MM.1S (cell line): Measurements from ENCODE around the gene SCAMP4.

Source experiments
- EZH2 ChIP-seq: fragments of 300-600 bp; sonication (generic); optimal IDR thresholded peaks from 2 replicates; pipeline ENCODE3; 2017; ENCODE audit warnings: low read depth, mild to moderate bottlenecking, antibody characterized with exemption, low read length, mixed read lengths
- TF ChIP-seq, protein P1 (sequence below): fragments of 300-600 bp; sonication (generic); IDR thresholded peaks from 2 replicates; pipeline ENCODE4 v1.5.1; 2016; ENCODE audit warnings: antibody characterized with exemption, low read length, mixed read lengths

DNA sequence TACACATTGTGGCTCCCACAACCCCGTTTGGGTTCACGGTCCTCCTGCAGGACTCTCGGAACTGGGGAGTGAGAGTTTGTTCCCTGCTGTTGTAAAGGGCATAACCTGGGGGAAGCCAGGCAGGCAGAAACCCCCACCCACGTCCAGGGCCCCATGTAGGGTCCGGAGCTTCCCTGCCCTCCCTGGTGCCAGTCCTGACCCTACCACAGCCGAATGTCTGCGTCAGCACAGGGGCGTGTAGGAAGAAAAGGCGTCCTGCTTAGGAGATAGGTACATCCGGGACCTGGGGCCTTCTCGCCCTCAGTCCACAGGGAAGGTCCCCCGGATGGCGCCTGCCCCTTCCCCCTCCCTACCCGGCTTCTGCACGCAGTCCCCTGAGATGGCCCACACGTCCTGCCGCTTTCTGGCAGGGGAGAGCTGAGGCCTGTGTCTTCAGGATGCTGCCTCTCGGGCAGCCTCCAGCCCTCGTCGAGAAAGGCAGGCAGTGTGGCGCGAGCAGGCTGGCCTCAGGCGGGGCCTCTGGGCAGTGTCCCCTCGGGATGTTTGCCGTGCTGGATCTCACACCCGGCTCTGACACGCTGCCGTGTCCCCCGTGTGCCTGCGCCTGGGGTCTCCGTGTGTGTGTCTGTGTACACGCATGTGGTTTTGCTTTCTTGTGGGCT lies 54.9 kb downstream of the SCAMP4 start:
- TF ChIP-seq, protein P1, sequence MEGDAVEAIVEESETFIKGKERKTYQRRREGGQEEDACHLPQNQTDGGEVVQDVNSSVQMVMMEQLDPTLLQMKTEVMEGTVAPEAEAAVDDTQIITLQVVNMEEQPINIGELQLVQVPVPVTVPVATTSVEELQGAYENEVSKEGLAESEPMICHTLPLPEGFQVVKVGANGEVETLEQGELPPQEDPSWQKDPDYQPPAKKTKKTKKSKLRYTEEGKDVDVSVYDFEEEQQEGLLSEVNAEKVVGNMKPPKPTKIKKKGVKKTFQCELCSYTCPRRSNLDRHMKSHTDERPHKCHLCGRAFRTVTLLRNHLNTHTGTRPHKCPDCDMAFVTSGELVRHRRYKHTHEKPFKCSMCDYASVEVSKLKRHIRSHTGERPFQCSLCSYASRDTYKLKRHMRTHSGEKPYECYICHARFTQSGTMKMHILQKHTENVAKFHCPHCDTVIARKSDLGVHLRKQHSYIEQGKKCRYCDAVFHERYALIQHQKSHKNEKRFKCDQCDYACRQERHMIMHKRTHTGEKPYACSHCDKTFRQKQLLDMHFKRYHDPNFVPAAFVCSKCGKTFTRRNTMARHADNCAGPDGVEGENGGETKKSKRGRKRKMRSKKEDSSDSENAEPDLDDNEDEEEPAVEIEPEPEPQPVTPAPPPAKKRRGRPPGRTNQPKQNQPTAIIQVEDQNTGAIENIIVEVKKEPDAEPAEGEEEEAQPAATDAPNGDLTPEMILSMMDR = no peak
- TF ChIP-seq EZH2 = no peak
